22Rv1 (cell line): ENCODE data around the gene IRX4.

Experiments
- H3K27ac ChIP-seq: fragments of 450-650 bp; 2 replicates; pipeline ENCODE4 v1.5.1; 2017
- ZFX ChIP-seq: fragments of 450-650 bp; IDR thresholded peaks from 2 replicates; pipeline ENCODE4 v1.6.1; 2017; ENCODE audit warnings: antibody characterized with exemption, borderline replicate concordance
- TF ChIP-seq, protein P1 (sequence below): fragments of 450-650 bp; IDR thresholded peaks from 2 replicates; pipeline ENCODE4 v1.5.1; 2017; ENCODE audit warnings: mild to moderate bottlenecking

Gene IRX4

DNA sequence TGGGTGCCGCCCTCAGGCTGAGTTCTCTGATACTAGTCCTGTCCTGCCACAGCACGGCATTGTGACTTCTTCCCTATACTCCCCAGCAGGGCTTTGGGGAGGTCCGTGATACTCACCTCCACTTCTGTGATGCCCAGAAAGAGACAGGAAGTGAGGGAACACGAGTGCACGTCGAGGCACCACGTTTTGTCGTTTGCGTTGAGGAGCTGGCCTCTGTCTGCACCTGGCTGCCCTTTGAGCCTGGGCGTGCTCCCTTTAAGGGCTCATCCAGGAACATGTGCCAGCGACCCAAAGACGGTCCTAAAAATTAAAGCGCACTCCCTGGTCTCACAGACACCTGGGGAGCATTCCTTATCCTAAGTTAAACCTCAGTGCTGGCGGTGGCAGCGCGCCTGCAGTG, 8.7 kb upstream of the IRX4 start:
- no peak for TF ChIP-seq ZFX
- TF ChIP-seq, protein P1, sequence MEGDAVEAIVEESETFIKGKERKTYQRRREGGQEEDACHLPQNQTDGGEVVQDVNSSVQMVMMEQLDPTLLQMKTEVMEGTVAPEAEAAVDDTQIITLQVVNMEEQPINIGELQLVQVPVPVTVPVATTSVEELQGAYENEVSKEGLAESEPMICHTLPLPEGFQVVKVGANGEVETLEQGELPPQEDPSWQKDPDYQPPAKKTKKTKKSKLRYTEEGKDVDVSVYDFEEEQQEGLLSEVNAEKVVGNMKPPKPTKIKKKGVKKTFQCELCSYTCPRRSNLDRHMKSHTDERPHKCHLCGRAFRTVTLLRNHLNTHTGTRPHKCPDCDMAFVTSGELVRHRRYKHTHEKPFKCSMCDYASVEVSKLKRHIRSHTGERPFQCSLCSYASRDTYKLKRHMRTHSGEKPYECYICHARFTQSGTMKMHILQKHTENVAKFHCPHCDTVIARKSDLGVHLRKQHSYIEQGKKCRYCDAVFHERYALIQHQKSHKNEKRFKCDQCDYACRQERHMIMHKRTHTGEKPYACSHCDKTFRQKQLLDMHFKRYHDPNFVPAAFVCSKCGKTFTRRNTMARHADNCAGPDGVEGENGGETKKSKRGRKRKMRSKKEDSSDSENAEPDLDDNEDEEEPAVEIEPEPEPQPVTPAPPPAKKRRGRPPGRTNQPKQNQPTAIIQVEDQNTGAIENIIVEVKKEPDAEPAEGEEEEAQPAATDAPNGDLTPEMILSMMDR = no peak
- no peak overlapping the region for H3K27ac ChIP-seq

- no peak overlapping the region for H3K27ac ChIP-seq
- no peak for TF ChIP-seq ZFX
- TF ChIP-seq, protein P1 = no peak
These were observed 7.6 kb upstream of the IRX4 start for GRCh38 chr5:1890296-1890695.

DNA sequence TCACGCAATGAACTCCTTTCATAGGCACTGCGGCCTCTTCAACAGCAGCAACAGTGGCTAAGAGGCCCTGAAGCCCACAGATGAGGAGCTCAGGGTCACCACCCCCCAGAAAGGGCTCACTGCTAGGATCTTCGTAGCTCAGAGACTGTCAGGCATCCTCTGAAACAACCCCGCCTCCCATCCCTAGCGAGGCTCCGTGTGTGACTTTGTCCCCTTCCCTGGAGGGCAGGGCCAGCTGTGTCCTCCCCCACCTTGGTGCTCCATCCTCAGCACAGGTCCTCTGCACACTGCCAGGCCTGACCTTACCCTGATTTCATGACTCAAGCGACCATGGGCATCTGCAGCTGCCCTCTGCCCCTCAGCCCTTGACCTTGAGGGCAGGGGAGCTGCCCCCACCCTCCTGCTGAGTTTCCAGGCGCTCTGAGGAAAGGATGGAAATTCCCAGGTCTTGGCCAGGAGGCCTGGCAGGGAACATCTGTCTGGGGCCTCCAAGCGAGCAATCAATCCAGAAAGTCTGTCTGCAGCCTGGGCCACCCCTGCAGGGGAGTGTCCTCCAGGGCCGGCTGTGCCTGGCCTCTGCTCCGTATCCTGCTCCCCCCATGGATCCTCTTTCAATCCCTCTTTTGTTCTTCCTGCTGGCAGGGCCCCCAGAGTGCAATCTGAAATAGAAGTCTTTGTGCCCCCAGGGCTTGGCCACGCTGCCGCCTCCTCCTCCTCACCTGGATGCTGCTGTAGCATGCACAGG, 6.8 kb upstream of the IRX4 start:
- no peak for TF ChIP-seq ZFX
- TF ChIP-seq, protein P1 = no peak

DNA sequence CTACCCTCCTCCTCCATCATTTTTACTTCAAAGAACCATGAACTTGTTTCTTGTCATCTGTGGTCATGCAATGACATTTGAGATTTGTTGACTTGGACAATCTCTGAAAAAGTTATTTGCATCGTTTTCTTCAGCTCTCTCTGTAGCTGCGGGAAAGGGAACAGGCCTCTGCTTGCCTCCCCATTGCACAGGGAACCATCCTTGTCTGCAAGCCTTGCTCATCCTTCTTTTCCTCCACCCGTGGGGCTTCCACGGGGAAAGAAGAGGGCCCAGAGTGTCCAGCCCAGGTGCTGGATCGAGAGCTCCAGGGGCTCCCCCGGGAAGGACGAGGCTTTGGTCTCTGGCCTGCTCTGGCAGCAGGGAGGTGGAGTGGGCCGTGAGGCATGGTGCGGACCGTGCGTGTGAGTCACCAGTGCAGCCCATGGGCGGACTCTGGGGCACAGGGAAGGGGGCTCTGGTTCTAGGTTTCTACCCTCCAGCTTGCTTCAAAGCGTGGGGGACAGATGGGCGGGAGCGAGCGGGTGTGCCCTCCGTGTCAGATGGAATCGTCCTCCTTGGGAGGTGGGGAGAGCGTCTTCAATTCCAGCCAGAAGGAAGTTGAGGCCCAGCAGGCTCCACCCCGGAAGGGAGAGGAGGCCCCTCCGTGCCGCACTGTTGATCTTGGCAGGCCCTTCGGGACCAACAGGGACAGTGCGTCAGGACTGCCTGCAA, 6.0 kb upstream of the IRX4 start:
- TF ChIP-seq, protein P1 = no peak
- no peak for TF ChIP-seq ZFX
- no peak overlapping the region for H3K27ac ChIP-seq

More for the DNA sequence above, 6.8 kb upstream of the IRX4 start:
- H3K27ac ChIP-seq = no peak overlapping the region

- H3K27ac ChIP-seq = no peak overlapping the region
- TF ChIP-seq ZFX = no peak
- TF ChIP-seq, protein P1 = no peak
These were observed 5.0 kb upstream of the IRX4 start for GRCh38 chr5:1887588-1888360.

GRCh38 chr5:1886846-1887587, 4.3 kb upstream of the IRX4 start:
- TF ChIP-seq, protein P1 = no peak
- TF ChIP-seq ZFX = no peak
- no peak overlapping the region for H3K27ac ChIP-seq
